GM23248 (cell line): Measurements from ENCODE around the gene SRGAP2C. TPM values are rescaled to one million over a fixed set of nuclear protein-coding genes. Genes with fewer than 3 reads are reported as not detected.
"Not testable (repeated sequence)": the region's sequence is repeated elsewhere in the genome, so short reads cannot be mapped to it uniquely, and the experiment has no call there.

Source experiments
- DNase-seq: peaks from one replicate; pipeline ENCODE4 v3.0.0-alpha.2; 2015
- H2AFZ ChIP-seq: fragments of 200-600 bp; sonication (generic); 2 replicates; pipeline ENCODE4 v1.6.1; 2016; ENCODE audit warnings: antibody characterized with exemption
- H3F3A ChIP-seq: fragments of 200-600 bp; sonication (generic); 2 replicates; pipeline ENCODE4 v1.6.1; 2016; ENCODE audit warnings: mild to moderate bottlenecking, antibody characterized with exemption, mixed run types; ENCODE audit not compliant: insufficient read depth
- H3K27ac ChIP-seq: fragments of 200-600 bp; sonication (generic); 2 replicates; pipeline ENCODE4 v1.5.1; 2016; ENCODE audit warnings: mild to moderate bottlenecking
- H3K27me3 ChIP-seq: fragments of 200-600 bp; sonication (generic); replicated peaks from 2 replicates; pipeline ENCODE4 v1.6.1; 2016; ENCODE audit warnings: mild to moderate bottlenecking; ENCODE audit not compliant: insufficient read depth
- H3K36me3 ChIP-seq: fragments of 200-600 bp; sonication (generic); 2 replicates; pipeline ENCODE4 v1.6.1; 2016; ENCODE audit warnings: low read depth, mild to moderate bottlenecking
- H3K4me1 ChIP-seq: fragments of 200-600 bp; sonication (generic); 2 replicates; pipeline ENCODE4 v1.6.1; 2016; ENCODE audit warnings: mild to moderate bottlenecking; ENCODE audit not compliant: insufficient read depth
- H3K4me2 ChIP-seq: fragments of 200-600 bp; sonication (generic); one replicate; pipeline ENCODE4 v1.6.1; 2016; ENCODE audit warnings: mild to moderate bottlenecking; ENCODE audit not compliant: unreplicated experiment
- H3K4me3 ChIP-seq: fragments of 200-600 bp; sonication (generic); 2 replicates; pipeline ENCODE4 v1.5.1; 2016; ENCODE audit warnings: mild to moderate bottlenecking
- H3K79me2 ChIP-seq: fragments of 200-600 bp; sonication (generic); 2 replicates; pipeline ENCODE4 v1.6.1; 2016; ENCODE audit warnings: mild to moderate bottlenecking; ENCODE audit not compliant: insufficient read depth
- H3K9ac ChIP-seq: fragments of 200-600 bp; sonication (generic); 2 replicates; pipeline ENCODE4 v1.6.1; 2016; ENCODE audit warnings: mild to moderate bottlenecking
- H3K9me2 ChIP-seq: fragments of 200-600 bp; sonication (generic); 2 replicates; pipeline ENCODE4 v1.6.1; 2016; ENCODE audit warnings: mixed run types, mild to moderate bottlenecking, moderate library complexity; ENCODE audit not compliant: insufficient read depth
- H3K9me3 ChIP-seq: fragments of 200-600 bp; sonication (generic); one replicate; pipeline ENCODE4 v1.6.1; 2017; ENCODE audit warnings: low read depth
- H4K20me1 ChIP-seq: fragments of 200-600 bp; sonication (generic); 2 replicates; pipeline ENCODE4 v1.6.0; 2016; ENCODE audit not compliant: insufficient read depth
- WGBS, 2 experiments: methylation state at CpG; one replicate each; pipeline ENCODE4 v1.1.6; 2015 to 2017; ENCODE audit warnings: low lambda C conversion rate in 2 of 2, low coverage in 1 of 2; ENCODE audit errors: missing lambda C conversion rate in 2 of 2; 5-methylcytosine and 5-hydroxymethylcytosine counted together
- in situ Hi-C: fragments of 300-500 bp; cut with MboI; formaldehyde crosslinking; loops from 2 replicates; pipeline ENCODE4 v1.15.0; 2020
- polyA plus RNA-seq: library from polyadenylated mRNA; unstranded; fragments of >200 nt; fragmentation: Nextera tagmentation; extraction: Ambion mirVana; gene quantifications from 2 replicates; pipeline ENCODE4 v1.2.1, GENCODE V29; 2016
- total RNA-seq: library from RNA; depleted of rRNA; stranded (reverse); fragments of >200 nt; shearing (Covaris generic); gene quantifications from 2 replicates; pipeline ENCODE4 v1.2.3, GENCODE V29; 2014

Gene SRGAP2C
- total and polyA plus RNA-seq, 2 experiments from 2014 or later, result 15.6 to 21.5 TPM

DNA sequence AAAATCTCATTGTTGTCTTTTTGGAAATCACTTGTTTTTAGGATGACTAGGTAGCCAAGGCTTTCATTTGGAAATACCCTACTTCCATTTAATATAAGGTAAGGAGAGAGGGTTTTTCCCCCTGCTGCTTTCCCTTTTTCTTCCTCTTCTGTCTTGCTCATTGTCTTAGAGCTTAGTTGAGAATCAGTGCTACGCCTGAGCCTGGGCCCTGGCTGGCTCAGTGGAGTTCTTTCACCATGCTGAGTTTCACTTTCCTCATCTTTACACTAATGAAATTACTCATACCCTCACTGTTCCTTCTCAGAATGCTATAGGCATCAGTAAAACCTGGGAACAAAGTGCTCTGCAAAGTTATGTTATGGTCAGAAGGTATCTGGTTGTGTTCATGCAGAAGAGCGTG lies 154.8 kb downstream of the SRGAP2C start:
- H3K9me3 ChIP-seq, H4K20me1 ChIP-seq, H3K79me2 ChIP-seq, H3K27ac ChIP-seq, H3K4me2 ChIP-seq, in situ Hi-C loops, DNase-seq, H3K9me2 ChIP-seq, H3K9ac ChIP-seq, H3F3A ChIP-seq, H3K4me1 ChIP-seq, H2AFZ ChIP-seq, H3K36me3 ChIP-seq, H3K4me3 ChIP-seq, H3K27me3 ChIP-seq: not testable (repeated sequence)
- WGBS, 2 experiments, result no CpG with 5 or more reads among the region's 2 CpGs

DNA sequence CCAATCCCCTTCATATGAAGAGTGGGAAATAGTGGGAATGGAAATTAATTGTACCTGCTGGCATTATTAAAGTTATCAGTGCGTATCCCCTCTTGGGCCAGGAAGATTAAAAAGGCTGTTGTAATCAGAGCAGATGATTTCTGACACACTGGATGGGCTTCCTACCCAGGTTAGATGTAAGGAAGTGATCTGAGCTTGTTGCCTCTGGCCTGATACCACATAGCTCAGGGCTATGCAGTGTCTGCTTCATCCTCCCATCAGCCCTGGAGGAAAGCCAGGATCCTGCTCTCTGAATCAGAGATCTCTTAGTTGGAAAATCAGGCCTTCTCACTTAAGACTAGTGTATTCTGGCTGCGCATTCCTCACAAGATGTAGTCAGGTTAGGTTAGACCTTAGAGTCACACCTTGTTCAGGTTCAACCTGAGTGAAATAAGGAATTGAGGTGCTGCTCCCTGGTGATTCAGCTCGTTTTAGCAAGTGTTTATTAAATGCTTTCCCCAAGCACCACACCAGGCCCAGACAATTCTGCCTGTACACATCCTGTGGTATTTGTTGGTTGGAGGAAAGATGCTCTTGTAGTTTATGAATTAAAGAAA lies 158.6 kb downstream of the SRGAP2C start:
- 85 to 90% methylated on average over 1 to 2 of the region's 3 CpGs for WGBS, 2 experiments
- peak; percentile 52 for DNase-seq

DNA sequence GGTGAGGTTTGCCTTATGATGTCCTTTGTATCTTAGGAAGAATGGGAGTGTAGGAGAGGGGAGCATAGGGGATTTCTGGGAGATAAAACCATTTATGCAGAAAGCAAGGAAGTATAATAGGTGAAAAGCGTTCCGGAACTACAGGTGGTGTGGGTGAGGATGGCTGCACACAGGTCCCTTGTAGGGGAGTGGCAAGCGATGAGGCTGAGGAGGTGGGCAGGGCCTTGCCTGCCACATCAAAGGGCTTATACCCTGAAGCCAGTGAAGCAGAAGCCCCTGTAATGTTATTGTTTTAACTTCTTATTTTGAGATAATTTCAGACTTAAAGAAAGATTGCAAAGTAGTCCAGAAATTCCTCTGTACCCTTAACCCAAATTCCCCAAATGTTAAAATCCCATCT lies 159.6 kb downstream of the SRGAP2C start:
- WGBS, 2 experiments, result no CpG with 5 or more reads among the region's 3 CpGs
- H3K9ac ChIP-seq, H3K27ac ChIP-seq, H3K4me3 ChIP-seq, H3K9me3 ChIP-seq, H3K79me2 ChIP-seq, H3K4me2 ChIP-seq, H2AFZ ChIP-seq, DNase-seq, H3K9me2 ChIP-seq, H4K20me1 ChIP-seq, H3F3A ChIP-seq, in situ Hi-C loops, H3K4me1 ChIP-seq, H3K36me3 ChIP-seq, H3K27me3 ChIP-seq: not testable (repeated sequence)

More for the DNA sequence above, 158.6 kb downstream of the SRGAP2C start:
- H4K20me1 ChIP-seq, H3K27me3 ChIP-seq, H3F3A ChIP-seq, H3K36me3 ChIP-seq, H3K79me2 ChIP-seq, H2AFZ ChIP-seq, H3K4me2 ChIP-seq, H3K9ac ChIP-seq, H3K9me2 ChIP-seq, in situ Hi-C loops, H3K9me3 ChIP-seq, H3K4me3 ChIP-seq, H3K4me1 ChIP-seq: not testable (repeated sequence)
- H3K27ac ChIP-seq, result 0 out of 2 replicates have a peak overlapping the region, but pooled peaks have one; percentile 12

DNA sequence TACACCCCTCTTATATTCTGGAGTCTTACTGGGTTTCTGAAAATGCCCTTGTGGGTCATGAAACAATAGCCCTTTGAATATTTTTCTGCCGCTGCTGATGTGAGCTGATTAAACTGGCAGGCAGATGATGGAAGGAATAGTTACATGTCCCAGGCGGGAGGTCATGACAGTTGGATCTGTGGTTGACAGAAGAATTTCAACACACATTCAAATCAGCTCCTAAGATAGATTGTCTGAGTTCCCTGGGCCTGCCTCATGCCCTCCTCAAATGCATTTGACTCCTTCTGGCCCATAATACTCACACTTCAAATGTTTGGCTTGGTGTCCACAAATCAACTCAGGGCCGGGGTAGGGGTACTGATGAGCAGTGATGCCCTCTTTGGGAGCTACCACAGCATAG lies 161.9 kb downstream of the SRGAP2C start:
- in situ Hi-C loops, H3K9ac ChIP-seq, H3K9me3 ChIP-seq, H4K20me1 ChIP-seq, DNase-seq, H3K36me3 ChIP-seq, H3F3A ChIP-seq, H3K9me2 ChIP-seq, H3K27ac ChIP-seq, H3K4me1 ChIP-seq, H3K4me3 ChIP-seq, H3K79me2 ChIP-seq, H3K4me2 ChIP-seq, H2AFZ ChIP-seq, H3K27me3 ChIP-seq: not testable (repeated sequence)
- WGBS, 2 experiments, result 76 to 86% methylated on average over 3 of the region's 3 CpGs

DNA sequence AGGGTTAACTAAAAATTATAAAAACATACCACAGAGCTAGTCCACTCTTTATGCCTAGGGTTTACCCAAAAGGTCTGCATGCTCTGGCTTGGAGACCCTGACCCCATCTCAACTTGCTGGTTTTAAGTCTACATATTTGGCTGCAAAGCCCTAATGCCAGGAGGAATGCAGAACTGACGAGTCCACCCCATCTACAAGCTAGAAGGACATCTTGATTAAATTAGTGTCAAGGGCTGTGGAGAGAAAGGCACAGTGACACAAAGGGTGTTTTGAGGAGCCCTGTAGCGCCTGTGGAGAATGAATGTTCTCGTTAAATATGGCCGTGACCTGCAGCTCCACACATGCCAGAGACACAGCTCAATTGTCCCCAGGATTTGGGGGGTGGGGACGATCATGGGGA lies 162.7 kb downstream of the SRGAP2C start:
- 75 to 79% methylated on average over 3 of the region's 5 CpGs for WGBS, 2 experiments
- not testable (repeated sequence) for H3K9me3 ChIP-seq

GRCh38 chr1:121348115-121348514 lies 163.3 kb downstream of the SRGAP2C start:
- H3K36me3 ChIP-seq, H3K4me3 ChIP-seq, H3K9me3 ChIP-seq, H3K79me2 ChIP-seq, H3K27me3 ChIP-seq, H3K27ac ChIP-seq, DNase-seq, H4K20me1 ChIP-seq, in situ Hi-C loops, H3K9ac ChIP-seq, H2AFZ ChIP-seq, H3K4me2 ChIP-seq, H3K9me2 ChIP-seq, H3F3A ChIP-seq, H3K4me1 ChIP-seq: not testable (repeated sequence)
- no CpG with 5 or more reads among the region's 1 CpG for WGBS, 2 experiments

More for the DNA sequence above, 162.7 kb downstream of the SRGAP2C start:
- H3K79me2 ChIP-seq, H3K9me2 ChIP-seq, H4K20me1 ChIP-seq, H2AFZ ChIP-seq, in situ Hi-C loops, H3K27me3 ChIP-seq, H3F3A ChIP-seq, H3K27ac ChIP-seq, H3K9ac ChIP-seq, H3K36me3 ChIP-seq, H3K4me3 ChIP-seq, H3K4me1 ChIP-seq, H3K4me2 ChIP-seq: not testable (repeated sequence)
- peak; percentile 0 for DNase-seq

- H3K4me3 ChIP-seq, in situ Hi-C loops, H4K20me1 ChIP-seq, H2AFZ ChIP-seq, H3K36me3 ChIP-seq, DNase-seq, H3F3A ChIP-seq, H3K9me3 ChIP-seq, H3K27ac ChIP-seq, H3K79me2 ChIP-seq, H3K9ac ChIP-seq, H3K27me3 ChIP-seq, H3K4me2 ChIP-seq, H3K9me2 ChIP-seq, H3K4me1 ChIP-seq: not testable (repeated sequence)
- WGBS, 2 experiments, result 100% methylated on average over 1 of the region's 4 CpGs
Measured at GRCh38 chr1:121349332-121349967, 164.7 kb downstream of the SRGAP2C start.
